K562 (cell line): ENCODE results near the gene DPH2. TPM values are rescaled to one million over a fixed set of nuclear protein-coding genes. Genes with fewer than 3 reads are reported as not detected.

ENCODE experiments used
- ADNP ChIP-seq: fragments of 200-800 bp; sonication (Bioruptor generic); IDR thresholded peaks from 2 replicates; pipeline ENCODE4 v1.6.1; 2016; ENCODE audit warnings: missing genetic modification characterization, missing compliant biosample characterization
- BMI1 ChIP-seq: fragments of 150-350 bp; IDR thresholded peaks from 2 replicates; pipeline ENCODE4 v1.6.1; 2014; ENCODE audit warnings: low read length
- BRF1 ChIP-seq: IDR thresholded peaks from 3 replicates; pipeline ENCODE4 v1.6.1; 2011; ENCODE audit warnings: borderline replicate concordance, mild to moderate bottlenecking; ENCODE audit not compliant: insufficient read length; ENCODE audit errors: extremely low read depth
- CHCHD3 ChIP-seq: fragments of 250-450 bp; sonication (Bioruptor Pico); IDR thresholded peaks from 2 replicates; pipeline ENCODE4 v2.1.2; 2022; ENCODE audit warnings: mild to moderate bottlenecking
- COPS2 ChIP-seq: fragments of 450-650 bp; conservative IDR thresholded peaks from 2 replicates; pipeline ENCODE4 v1.6.1; 2016; ENCODE audit warnings: mild to moderate bottlenecking, moderate library complexity
- GABPB2 ChIP-seq: fragments of 250-450 bp; sonication (Bioruptor Pico); conservative IDR thresholded peaks from 2 replicates; pipeline ENCODE4 v1.5.1; 2021; ENCODE audit warnings: mild to moderate bottlenecking
- IFI16 ChIP-seq: fragments of 250-450 bp; sonication (Bioruptor Pico); IDR thresholded peaks from 2 replicates; pipeline ENCODE4 v2.1.2; 2022; ENCODE audit warnings: mild to moderate bottlenecking, inconsistent platforms
- KAT7 ChIP-seq: sonication (generic); formaldehyde crosslinking; IDR thresholded peaks from 2 replicates; pipeline ENCODE4 v1.8.0; 2022; ENCODE audit warnings: missing genetic modification reagents, mild to moderate bottlenecking, borderline replicate concordance
- KDM1A ChIP-seq, 2 experiments: fragments of 450-650 bp; IDR thresholded peaks; 2 replicates each; pipeline ENCODE4 v1.6.1; 2016; ENCODE audit warnings: mild to moderate bottlenecking in 2 of 2
- KLF6 ChIP-seq: fragments of 250-450 bp; sonication (Bioruptor Pico); IDR thresholded peaks from 2 replicates; pipeline ENCODE4 v1.4.0; 2020; ENCODE audit warnings: mild to moderate bottlenecking, moderate library complexity, borderline replicate concordance
- MCM2 ChIP-seq: fragments of 450-650 bp; IDR thresholded peaks from 2 replicates; pipeline ENCODE4 v1.6.1; 2017; ENCODE audit warnings: low read depth, mild to moderate bottlenecking
- PHB ChIP-seq: fragments of 250-450 bp; sonication (Bioruptor Pico); IDR thresholded peaks from 2 replicates; pipeline ENCODE4 v1.5.0; 2021
- PPARD ChIP-seq: fragments of 250-450 bp; sonication (Bioruptor Pico); IDR thresholded peaks from 2 replicates; pipeline ENCODE4 v1.8.0; 2022; ENCODE audit warnings: inconsistent platforms, mild to moderate bottlenecking, moderate library complexity
- SP2 ChIP-seq: IDR thresholded peaks from 2 replicates; pipeline ENCODE4 v1.6.1; 2011; ENCODE audit warnings: mild to moderate bottlenecking, low read depth, low read length, moderate library complexity; ENCODE audit not compliant: poor library complexity, severe bottlenecking; ENCODE audit errors: extremely low read depth
- ZNF282 ChIP-seq: sonication (generic); formaldehyde crosslinking; IDR thresholded peaks from 2 replicates; pipeline ENCODE4 v1.8.1; 2023; ENCODE audit warnings: missing genetic modification reagents
- polyA plus RNA-seq, 8 experiments: library from polyadenylated mRNA; depleted of rRNA in 4 of 8; stranded (reverse) in 5 of 8; unstranded in 3 of 8; fragments of >200 nt; fragmentation: Nextera tagmentation in 2 of 8; fragmentation: Illumina TruSeq in 1 of 8; extraction: Ambion mirVana in 2 of 8; extraction: Trizol in 1 of 8; gene quantifications; 2 replicates each; pipeline versions ENCODE4 v1.2.1 to v1.2.3, GENCODE V29; 2011 to 2014; ENCODE audit warnings: inconsistent platforms in 1 of 8, missing spikeins in 1 of 8
- total RNA-seq, 7 experiments: library from RNA; depleted of rRNA in 6 of 7; stranded (reverse); fragments of >200 nt in 6 of 7; fragmentation: Illumina TruSeq in 2 of 7; extraction: Trizol in 2 of 7; gene quantifications; 2 replicates each; pipeline versions ENCODE4 v1.2.1 to v1.2.3, GENCODE V29; 2011 to 2021; ENCODE audit warnings: low replicate concordance in 1 of 7
- TF ChIP-seq, protein P1 (sequence below): sonication (generic); formaldehyde crosslinking; IDR thresholded peaks from 2 replicates; pipeline ENCODE4 v1.8.0; 2022; ENCODE audit warnings: mild to moderate bottlenecking, missing genetic modification reagents
- TF ChIP-seq, protein P2 (sequence below): fragments of 250-450 bp; sonication (Bioruptor Pico); IDR thresholded peaks from 2 replicates; pipeline ENCODE4 v1.8.0; 2021; ENCODE audit warnings: moderate library complexity, mild to moderate bottlenecking, inconsistent platforms
- TF ChIP-seq, protein P3 (sequence below): IDR thresholded peaks from 2 replicates; pipeline ENCODE4 v1.6.1; 2011; ENCODE audit not compliant: insufficient read length; ENCODE audit errors: extremely low read depth

The DPH2 gene
- total and polyA plus RNA-seq, 9 of the 15 experiments (the other 6 are each of a cell fraction or from before 2014, with no cell fraction given): 17.9 to 94.1 (median 68.1) TPM

DNA sequence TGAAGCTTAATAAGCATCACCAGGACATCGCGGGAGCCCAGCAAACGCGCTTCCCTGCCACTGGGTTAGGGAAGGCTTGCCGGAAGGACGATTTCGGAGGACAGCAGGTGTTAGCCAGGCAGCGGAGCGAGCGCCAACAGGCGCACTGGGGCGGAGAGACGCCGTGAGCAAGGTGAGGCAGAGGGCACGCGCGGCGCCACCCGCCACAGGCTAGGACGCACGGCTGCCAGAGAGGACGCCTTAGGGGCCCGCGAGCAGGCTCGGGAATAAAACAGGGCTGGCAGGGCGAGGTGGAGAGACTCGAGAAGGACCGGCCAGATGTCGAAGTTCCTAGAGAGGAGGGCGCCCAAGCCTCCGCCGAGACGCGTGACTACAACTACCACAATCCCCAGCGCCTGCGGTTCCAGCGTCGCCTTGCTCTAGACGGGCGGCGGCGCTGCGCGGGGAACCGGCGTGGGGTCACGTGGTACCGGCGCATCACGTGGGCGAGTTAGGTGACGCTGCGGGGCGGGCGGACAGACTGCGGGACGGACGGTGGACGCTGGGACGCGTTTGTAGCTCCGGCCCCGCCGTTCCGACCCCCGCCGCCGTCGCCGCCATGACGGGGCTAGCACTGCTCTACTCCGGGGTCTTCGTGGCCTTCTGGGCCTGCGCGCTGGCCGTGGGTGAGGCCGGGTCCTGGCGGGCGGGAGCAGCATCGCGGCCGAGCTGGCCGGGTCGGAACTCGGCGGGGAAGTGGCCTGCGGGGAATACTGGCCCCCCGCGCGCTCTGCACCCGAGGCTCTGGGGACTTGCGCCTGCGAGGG lies 4.8 kb downstream of the DPH2 start, which contains the start of gene ATP6V0B (continued):
- TF ChIP-seq, protein P1, sequence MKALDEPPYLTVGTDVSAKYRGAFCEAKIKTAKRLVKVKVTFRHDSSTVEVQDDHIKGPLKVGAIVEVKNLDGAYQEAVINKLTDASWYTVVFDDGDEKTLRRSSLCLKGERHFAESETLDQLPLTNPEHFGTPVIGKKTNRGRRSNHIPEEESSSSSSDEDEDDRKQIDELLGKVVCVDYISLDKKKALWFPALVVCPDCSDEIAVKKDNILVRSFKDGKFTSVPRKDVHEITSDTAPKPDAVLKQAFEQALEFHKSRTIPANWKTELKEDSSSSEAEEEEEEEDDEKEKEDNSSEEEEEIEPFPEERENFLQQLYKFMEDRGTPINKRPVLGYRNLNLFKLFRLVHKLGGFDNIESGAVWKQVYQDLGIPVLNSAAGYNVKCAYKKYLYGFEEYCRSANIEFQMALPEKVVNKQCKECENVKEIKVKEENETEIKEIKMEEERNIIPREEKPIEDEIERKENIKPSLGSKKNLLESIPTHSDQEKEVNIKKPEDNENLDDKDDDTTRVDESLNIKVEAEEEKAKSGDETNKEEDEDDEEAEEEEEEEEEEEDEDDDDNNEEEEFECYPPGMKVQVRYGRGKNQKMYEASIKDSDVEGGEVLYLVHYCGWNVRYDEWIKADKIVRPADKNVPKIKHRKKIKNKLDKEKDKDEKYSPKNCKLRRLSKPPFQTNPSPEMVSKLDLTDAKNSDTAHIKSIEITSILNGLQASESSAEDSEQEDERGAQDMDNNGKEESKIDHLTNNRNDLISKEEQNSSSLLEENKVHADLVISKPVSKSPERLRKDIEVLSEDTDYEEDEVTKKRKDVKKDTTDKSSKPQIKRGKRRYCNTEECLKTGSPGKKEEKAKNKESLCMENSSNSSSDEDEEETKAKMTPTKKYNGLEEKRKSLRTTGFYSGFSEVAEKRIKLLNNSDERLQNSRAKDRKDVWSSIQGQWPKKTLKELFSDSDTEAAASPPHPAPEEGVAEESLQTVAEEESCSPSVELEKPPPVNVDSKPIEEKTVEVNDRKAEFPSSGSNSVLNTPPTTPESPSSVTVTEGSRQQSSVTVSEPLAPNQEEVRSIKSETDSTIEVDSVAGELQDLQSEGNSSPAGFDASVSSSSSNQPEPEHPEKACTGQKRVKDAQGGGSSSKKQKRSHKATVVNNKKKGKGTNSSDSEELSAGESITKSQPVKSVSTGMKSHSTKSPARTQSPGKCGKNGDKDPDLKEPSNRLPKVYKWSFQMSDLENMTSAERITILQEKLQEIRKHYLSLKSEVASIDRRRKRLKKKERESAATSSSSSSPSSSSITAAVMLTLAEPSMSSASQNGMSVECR (CRISPR knock-in tag): peak; percentile 85; the same call in 1 of the 2 replicates
- TF ChIP-seq IFI16 (CRISPR knock-in tag) (no peak), KDM1A (IDR thresholded peaks at IDR 0.05) (no peak), ADNP (tag) (no peak), SP2 (no peak), KLF6 (CRISPR knock-in tag) (0 out of 2 replicates have a peak, but pooled peaks have one; percentile 43), PPARD (no peak), BRF1 (no peak), GABPB2 (CRISPR knock-in tag) (no peak), CHCHD3 (CRISPR knock-in tag) (no peak), BMI1 (no peak), PHB (CRISPR knock-in tag) (no peak), ZNF282 (no peak; the same call in 1 of the 2 replicates), KAT7 (CRISPR knock-in tag) (no peak), COPS2 (no peak), MCM2 (no peak)
- TF ChIP-seq, protein P2, sequence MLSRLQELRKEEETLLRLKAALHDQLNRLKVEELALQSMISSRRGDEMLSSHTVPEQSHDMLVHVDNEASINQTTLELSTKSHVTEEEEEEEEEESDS (CRISPR knock-in tag): no peak
- TF ChIP-seq, protein P3, sequence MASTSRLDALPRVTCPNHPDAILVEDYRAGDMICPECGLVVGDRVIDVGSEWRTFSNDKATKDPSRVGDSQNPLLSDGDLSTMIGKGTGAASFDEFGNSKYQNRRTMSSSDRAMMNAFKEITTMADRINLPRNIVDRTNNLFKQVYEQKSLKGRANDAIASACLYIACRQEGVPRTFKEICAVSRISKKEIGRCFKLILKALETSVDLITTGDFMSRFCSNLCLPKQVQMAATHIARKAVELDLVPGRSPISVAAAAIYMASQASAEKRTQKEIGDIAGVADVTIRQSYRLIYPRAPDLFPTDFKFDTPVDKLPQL: no peak
